ENCODE data around the gene IFT20.

- TF ChIP-seq POLR2AphosphoS5 (IDR thresholded peaks at IDR 0.05) (no peak), POLR2A (IDR thresholded peaks at IDR 0.05) (no peak), EP300 (IDR thresholded peaks at IDR 0.05; ENCODE audit: low read depth) (no peak)
- TF ChIP-seq, protein P1, sequence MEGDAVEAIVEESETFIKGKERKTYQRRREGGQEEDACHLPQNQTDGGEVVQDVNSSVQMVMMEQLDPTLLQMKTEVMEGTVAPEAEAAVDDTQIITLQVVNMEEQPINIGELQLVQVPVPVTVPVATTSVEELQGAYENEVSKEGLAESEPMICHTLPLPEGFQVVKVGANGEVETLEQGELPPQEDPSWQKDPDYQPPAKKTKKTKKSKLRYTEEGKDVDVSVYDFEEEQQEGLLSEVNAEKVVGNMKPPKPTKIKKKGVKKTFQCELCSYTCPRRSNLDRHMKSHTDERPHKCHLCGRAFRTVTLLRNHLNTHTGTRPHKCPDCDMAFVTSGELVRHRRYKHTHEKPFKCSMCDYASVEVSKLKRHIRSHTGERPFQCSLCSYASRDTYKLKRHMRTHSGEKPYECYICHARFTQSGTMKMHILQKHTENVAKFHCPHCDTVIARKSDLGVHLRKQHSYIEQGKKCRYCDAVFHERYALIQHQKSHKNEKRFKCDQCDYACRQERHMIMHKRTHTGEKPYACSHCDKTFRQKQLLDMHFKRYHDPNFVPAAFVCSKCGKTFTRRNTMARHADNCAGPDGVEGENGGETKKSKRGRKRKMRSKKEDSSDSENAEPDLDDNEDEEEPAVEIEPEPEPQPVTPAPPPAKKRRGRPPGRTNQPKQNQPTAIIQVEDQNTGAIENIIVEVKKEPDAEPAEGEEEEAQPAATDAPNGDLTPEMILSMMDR (IDR thresholded peaks at IDR 0.05) = no peak
These were observed 28.7 kb upstream of the IFT20 start for GRCh38 chr17:28363776-28364650.
